ENCODE results near the gene DEFB121. TPM values are rescaled to one million over a fixed set of nuclear protein-coding genes. Genes with fewer than 3 reads are reported as not detected.

DEFB121 gene
- total and polyA plus RNA-seq, 10 of the 15 experiments (the other 5 are each of a cell fraction or from before 2014, with no cell fraction given) = not detected

DNA sequence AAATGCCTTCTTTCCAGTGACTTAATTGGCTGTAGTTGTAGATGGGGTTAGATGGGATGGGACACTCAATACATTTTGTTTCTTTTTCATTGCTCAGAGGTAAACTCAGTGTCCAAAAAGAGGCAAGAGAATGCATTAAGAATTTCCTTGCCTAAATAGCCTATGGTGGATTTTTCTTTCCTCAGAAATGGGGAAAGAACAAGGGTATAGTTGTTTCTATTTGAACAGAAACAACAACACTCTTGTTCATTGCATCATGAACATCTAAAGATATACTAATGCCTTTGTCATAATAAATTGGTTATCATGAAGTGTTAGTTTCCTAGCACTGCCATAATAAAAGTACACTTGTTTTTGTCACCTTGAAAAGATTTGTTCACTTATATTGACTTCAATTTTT, 19.8 kb upstream of the DEFB121 start:
- ChIA-PET SMC1A (ENCODE audit: uncharacterized antibody, unreplicated experiment) (no interaction called here), POLR2A (no interaction called here), RAD21 (ENCODE audit: unreplicated experiment) (no interaction called here), CTCF (interaction anchor here (1.7 kb wide), 1 partner anchor 77 kb away, joined by 6 read pairs; no protein-coding TSS in a partner anchor)
- H3K79me2 ChIP-seq (ENCODE audit: control insufficient read depth, insufficient read depth, low read length) = no peaks in the 10 kb centered on the region
- H3K27me3 ChIP-seq (replicated peaks in 1 of 2; ENCODE audit: control insufficient read depth in 2 of 2, insufficient read depth in 2 of 2, low read length in 1 of 2) = no peaks in the 10 kb centered on the region
- H3K4me3 ChIP-seq = no peak overlapping the region
- no peaks in the 10 kb centered on the region for H3K4me1 ChIP-seq (ENCODE audit: control insufficient read depth, insufficient read depth, low read length)
- ATAC-seq (no peak), DNase-seq (ENCODE audit: low read depth, low spot score) (no peak), FAIRE-seq (no peak)
- no peaks in the 10 kb centered on the region for H4K20me1 ChIP-seq (ENCODE audit: control insufficient read depth, insufficient read depth)
- H3K9me3 ChIP-seq (replicated peaks; ENCODE audit: control insufficient read depth, insufficient read depth, low read length) = no peaks in the 10 kb centered on the region
- no peak overlapping the region for H2AFZ ChIP-seq (ENCODE audit: control insufficient read depth, low read depth, low read length)
- no peak overlapping the region for H3K9ac ChIP-seq (ENCODE audit: control insufficient read depth, insufficient read depth, low read length)
- intact Hi-C loops (cut with micrococcal nuclease; ENCODE audit: unreplicated experiment) = no loop called here
- TF ChIP-seq KAT2A (conservative IDR thresholded peaks at IDR 0.05; ENCODE audit: control insufficient read depth, low read depth, low read length) = no peak
- TF ChIP-seq KDM1A (IDR thresholded peaks at IDR 0.05; ENCODE audit: borderline replicate concordance) = no peak
- no TSS peak for BruUV-seq (replicated peaks)
- no peak overlapping the region for H3K4me2 ChIP-seq (ENCODE audit: control insufficient read depth, insufficient read depth)
- in situ Hi-C loops (cut with MboI) = no loop called here
- H3K36me3 ChIP-seq (ENCODE audit: control insufficient read depth in 2 of 2, insufficient read depth in 2 of 2, low read length in 1 of 2) = no peaks in the 10 kb centered on the region
- no peak overlapping the region for H3K27ac ChIP-seq (ENCODE audit: control insufficient read depth, insufficient read depth)

DNA sequence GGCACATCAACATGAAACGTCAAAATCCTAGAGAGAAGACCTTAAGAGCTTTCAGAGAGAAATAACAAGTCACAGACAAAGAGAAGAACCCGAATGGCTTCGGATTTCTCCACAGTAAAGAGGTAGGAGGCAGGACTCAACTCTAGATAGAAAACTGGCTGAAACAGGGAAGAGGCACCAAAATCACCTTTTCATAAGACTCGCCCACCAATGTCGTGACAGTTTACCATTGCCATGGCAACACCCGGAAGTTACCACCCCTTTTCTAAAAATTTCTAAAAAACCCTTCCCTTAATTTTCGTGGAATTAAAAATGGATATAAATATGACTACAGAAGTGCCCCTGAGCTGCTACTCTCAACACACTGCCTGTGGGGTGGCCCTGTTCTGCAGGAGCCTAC, 12.3 kb upstream of the DEFB121 start:
- Histone ChIP-seq H2AFZ (ENCODE audit: control insufficient read depth, low read depth, low read length) (no peak overlapping the region), H3K9me3 (replicated peaks; ENCODE audit: control insufficient read depth, insufficient read depth, low read length) (no peaks in the 10 kb centered on the region), H3K4me2 (ENCODE audit: control insufficient read depth, insufficient read depth) (no peak overlapping the region), H3K4me1 (ENCODE audit: control insufficient read depth, insufficient read depth, low read length) (no peaks in the 10 kb centered on the region), H3K36me3 (ENCODE audit: control insufficient read depth in 2 of 2, insufficient read depth in 2 of 2, low read length in 1 of 2) (no peaks in the 10 kb centered on the region), H3K4me3 (no peak overlapping the region), H3K27ac (ENCODE audit: control insufficient read depth, insufficient read depth) (no peak overlapping the region), H4K20me1 (ENCODE audit: control insufficient read depth, insufficient read depth) (no peaks in the 10 kb centered on the region), H3K27me3 (replicated peaks in 1 of 2; ENCODE audit: control insufficient read depth in 2 of 2, insufficient read depth in 2 of 2, low read length in 1 of 2) (no peaks in the 10 kb centered on the region), H3K9ac (ENCODE audit: control insufficient read depth, insufficient read depth, low read length) (no peak overlapping the region), H3K79me2 (ENCODE audit: control insufficient read depth, insufficient read depth, low read length) (no peaks in the 10 kb centered on the region)
- in situ Hi-C loops (cut with MboI) = no loop called here
- ChIA-PET CTCF (no interaction called here), RAD21 (ENCODE audit: unreplicated experiment) (no interaction called here), SMC1A (ENCODE audit: uncharacterized antibody, unreplicated experiment) (no interaction called here), POLR2A (no interaction called here)
- intact Hi-C loops (cut with micrococcal nuclease; ENCODE audit: unreplicated experiment) = no loop called here
- DNase-seq (ENCODE audit: low read depth, low spot score) = no peak
- no peak for ATAC-seq
- no TSS peak for BruUV-seq (replicated peaks)
- FAIRE-seq = no peak
- 38% methylated on average over 7 of the region's 7 CpGs for WGBS (ENCODE audit: insufficient coverage, insufficient replicate concordance, low lambda C conversion rate, missing lambda C conversion rate)
- TF ChIP-seq POLR2AphosphoS2 (IDR thresholded peaks at IDR 0.05; ENCODE audit: low read depth, low read length) (no peak), ZSCAN29 (IDR thresholded peaks at IDR 0.05) (no peak), SUPT20H (IDR thresholded peaks at IDR 0.05; ENCODE audit: borderline replicate concordance, control insufficient read depth, low read depth, low read length) (no peak), TAF1 (IDR thresholded peaks at IDR 0.05; ENCODE audit: borderline replicate concordance, low read depth, low read length) (no peak), BACH1 (IDR thresholded peaks at IDR 0.05; ENCODE audit: borderline replicate concordance) (no peak), SMC3 (IDR thresholded peaks at IDR 0.05; ENCODE audit: borderline replicate concordance, low read length) (no peak), EED (IDR thresholded peaks at IDR 0.05; ENCODE audit: low read depth) (no peak)
- TF ChIP-seq, protein P1, sequence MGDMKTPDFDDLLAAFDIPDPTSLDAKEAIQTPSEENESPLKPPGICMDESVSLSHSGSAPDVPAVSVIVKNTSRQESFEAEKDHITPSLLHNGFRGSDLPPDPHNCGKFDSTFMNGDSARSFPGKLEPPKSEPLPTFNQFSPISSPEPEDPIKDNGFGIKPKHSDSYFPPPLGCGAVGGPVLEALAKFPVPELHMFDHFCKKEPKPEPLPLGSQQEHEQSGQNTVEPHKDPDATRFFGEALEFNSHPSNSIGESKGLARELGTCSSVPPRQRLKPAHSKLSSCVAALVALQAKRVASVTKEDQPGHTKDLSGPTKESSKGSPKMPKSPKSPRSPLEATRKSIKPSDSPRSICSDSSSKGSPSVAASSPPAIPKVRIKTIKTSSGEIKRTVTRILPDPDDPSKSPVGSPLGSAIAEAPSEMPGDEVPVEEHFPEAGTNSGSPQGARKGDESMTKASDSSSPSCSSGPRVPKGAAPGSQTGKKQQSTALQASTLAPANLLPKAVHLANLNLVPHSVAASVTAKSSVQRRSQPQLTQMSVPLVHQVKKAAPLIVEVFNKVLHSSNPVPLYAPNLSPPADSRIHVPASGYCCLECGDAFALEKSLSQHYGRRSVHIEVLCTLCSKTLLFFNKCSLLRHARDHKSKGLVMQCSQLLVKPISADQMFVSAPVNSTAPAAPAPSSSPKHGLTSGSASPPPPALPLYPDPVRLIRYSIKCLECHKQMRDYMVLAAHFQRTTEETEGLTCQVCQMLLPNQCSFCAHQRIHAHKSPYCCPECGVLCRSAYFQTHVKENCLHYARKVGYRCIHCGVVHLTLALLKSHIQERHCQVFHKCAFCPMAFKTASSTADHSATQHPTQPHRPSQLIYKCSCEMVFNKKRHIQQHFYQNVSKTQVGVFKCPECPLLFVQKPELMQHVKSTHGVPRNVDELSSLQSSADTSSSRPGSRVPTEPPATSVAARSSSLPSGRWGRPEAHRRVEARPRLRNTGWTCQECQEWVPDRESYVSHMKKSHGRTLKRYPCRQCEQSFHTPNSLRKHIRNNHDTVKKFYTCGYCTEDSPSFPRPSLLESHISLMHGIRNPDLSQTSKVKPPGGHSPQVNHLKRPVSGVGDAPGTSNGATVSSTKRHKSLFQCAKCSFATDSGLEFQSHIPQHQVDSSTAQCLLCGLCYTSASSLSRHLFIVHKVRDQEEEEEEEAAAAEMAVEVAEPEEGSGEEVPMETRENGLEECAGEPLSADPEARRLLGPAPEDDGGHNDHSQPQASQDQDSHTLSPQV (IDR thresholded peaks at IDR 0.05) = no peak
- TF ChIP-seq, protein P2, sequence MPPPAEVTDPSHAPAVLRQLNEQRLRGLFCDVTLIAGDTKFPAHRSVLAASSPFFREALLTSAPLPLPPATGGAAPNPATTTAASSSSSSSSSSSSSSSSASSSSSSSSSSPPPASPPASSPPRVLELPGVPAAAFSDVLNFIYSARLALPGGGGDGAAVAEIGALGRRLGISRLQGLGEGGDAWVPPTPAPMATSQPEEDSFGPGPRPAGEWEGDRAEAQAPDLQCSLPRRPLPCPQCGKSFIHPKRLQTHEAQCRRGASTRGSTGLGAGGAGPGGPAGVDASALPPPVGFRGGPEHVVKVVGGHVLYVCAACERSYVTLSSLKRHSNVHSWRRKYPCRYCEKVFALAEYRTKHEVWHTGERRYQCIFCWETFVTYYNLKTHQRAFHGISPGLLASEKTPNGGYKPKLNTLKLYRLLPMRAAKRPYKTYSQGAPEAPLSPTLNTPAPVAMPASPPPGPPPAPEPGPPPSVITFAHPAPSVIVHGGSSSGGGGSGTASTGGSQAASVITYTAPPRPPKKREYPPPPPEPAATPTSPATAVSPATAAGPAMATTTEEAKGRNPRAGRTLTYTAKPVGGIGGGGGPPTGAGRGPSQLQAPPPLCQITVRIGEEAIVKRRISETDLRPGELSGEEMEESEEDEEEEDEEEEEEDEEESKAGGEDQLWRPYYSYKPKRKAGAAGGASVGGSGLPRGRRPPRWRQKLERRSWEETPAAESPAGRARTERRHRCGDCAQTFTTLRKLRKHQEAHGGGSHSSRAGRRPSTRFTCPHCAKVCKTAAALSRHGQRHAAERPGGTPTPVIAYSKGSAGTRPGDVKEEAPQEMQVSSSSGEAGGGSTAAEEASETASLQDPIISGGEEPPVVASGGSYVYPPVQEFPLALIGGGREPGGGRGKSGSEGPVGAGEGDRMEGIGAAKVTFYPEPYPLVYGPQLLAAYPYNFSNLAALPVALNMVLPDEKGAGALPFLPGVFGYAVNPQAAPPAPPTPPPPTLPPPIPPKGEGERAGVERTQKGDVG (CRISPR knock-in tag; IDR thresholded peaks at IDR 0.05) = no peak

Measured in GM12878 (cell line).